Right lobe of liver (tissue), 4 donors: ENCODE data around the gene PCCA.

Experiments
- CTCF ChIP-seq, 4 donors: fragments of 200-600 bp in 3 of 4; fragments of 450-650 bp in 1 of 4; IDR thresholded peaks; one replicate each; pipeline versions ENCODE4 v1.5.1 to v1.8.0; 2016 to 2022; ENCODE audit warnings: antibody characterized with exemption in 4 of 4, mild to moderate bottlenecking in 2 of 4
- POLR2A ChIP-seq: fragments of 450-650 bp; IDR thresholded peaks from one replicate; pipeline ENCODE4 v1.6.1; 2017; ENCODE audit warnings: antibody characterized with exemption, mild to moderate bottlenecking
- donor health status: DM: no; HTN: no; CAD: no.
- donor health status: DM: no; HTN: no; CAD: no.
- donor health status: DM: no; HTN: yes; CAD: no.

- TF ChIP-seq POLR2A (peak; percentile 64), CTCF (IDR thresholded peaks at IDR 0.05) (peak in 1 of 4 donors; percentile 14)
Measured at GRCh38 chr13:100544866-100545683, 456.2 kb downstream of the PCCA start.
